Stimulated activated CD8-positive, alpha-beta memory T cell treated with anti-CD3 and anti-CD28 coated beads, Interleukin-2, amount 100 ng/mL, for 1 hour (primary cell): ENCODE results near the gene SINHCAF.

ENCODE experiments used
- DNase-seq, 2 donors: peaks; one replicate each; pipeline ENCODE4 v3.0.0-alpha.2; 2020; ENCODE audit warnings: low read depth in 2 of 2

Gene SINHCAF

GRCh38 chr12:31331242-31331641 is 5.3 kb upstream of the SINHCAF start:
- DNase-seq, result no peak

GRCh38 chr12:31326736-31327659 is 1.0 kb upstream of the SINHCAF start:
- DNase-seq, result no peak

GRCh38 chr12:31325524-31325875 is 450 bp downstream of the SINHCAF start:
- DNase-seq, result no peak

- peak; percentile 4 to 16 for DNase-seq
Observed at GRCh38 chr12:31324845-31325523, 966 bp downstream of the SINHCAF start.

- peak; percentile 33 to 52 for DNase-seq
Observed at GRCh38 chr12:31324116-31324844, 1.7 kb downstream of the SINHCAF start.

- DNase-seq, result peak in 1 of 2 donors; percentile 22
Observed at GRCh38 chr12:31323391-31324115, 2.4 kb downstream of the SINHCAF start.

GRCh38 chr12:31322801-31323207 is 3.1 kb downstream of the SINHCAF start:
- DNase-seq, result no peak

GRCh38 chr12:31321897-31322228 is 4.1 kb downstream of the SINHCAF start:
- no peak for DNase-seq

GRCh38 chr12:31321186-31321896 is 4.6 kb downstream of the SINHCAF start:
- no peak for DNase-seq

GRCh38 chr12:31318657-31319269 is 7.2 kb downstream of the SINHCAF start:
- no peak for DNase-seq

- DNase-seq, result no peak
Observed at GRCh38 chr12:31317471-31318395, 8.2 kb downstream of the SINHCAF start.

GRCh38 chr12:31316891-31317290 is 9.1 kb downstream of the SINHCAF start:
- DNase-seq, result no peak

GRCh38 chr12:31315784-31316465 is 10.0 kb downstream of the SINHCAF start:
- no peak for DNase-seq

- DNase-seq, result no peak
Observed at GRCh38 chr12:31315044-31315715, 10.8 kb downstream of the SINHCAF start.

- no peak for DNase-seq
Observed at GRCh38 chr12:31312431-31312830, 13.5 kb downstream of the SINHCAF start.

GRCh38 chr12:31311634-31312258 is 14.2 kb downstream of the SINHCAF start:
- no peak for DNase-seq

- DNase-seq, result no peak
Observed at GRCh38 chr12:31310488-31310887, 15.5 kb downstream of the SINHCAF start.

GRCh38 chr12:31309279-31309678 is 16.7 kb downstream of the SINHCAF start:
- no peak for DNase-seq
